ENCODE results near the gene ARFRP1. TPM values are rescaled to one million over a fixed set of nuclear protein-coding genes. Genes with fewer than 3 reads are reported as not detected.

Gene ARFRP1
- total RNA-seq, 1 experiment from 2014 or later: 30.2 TPM

DNA sequence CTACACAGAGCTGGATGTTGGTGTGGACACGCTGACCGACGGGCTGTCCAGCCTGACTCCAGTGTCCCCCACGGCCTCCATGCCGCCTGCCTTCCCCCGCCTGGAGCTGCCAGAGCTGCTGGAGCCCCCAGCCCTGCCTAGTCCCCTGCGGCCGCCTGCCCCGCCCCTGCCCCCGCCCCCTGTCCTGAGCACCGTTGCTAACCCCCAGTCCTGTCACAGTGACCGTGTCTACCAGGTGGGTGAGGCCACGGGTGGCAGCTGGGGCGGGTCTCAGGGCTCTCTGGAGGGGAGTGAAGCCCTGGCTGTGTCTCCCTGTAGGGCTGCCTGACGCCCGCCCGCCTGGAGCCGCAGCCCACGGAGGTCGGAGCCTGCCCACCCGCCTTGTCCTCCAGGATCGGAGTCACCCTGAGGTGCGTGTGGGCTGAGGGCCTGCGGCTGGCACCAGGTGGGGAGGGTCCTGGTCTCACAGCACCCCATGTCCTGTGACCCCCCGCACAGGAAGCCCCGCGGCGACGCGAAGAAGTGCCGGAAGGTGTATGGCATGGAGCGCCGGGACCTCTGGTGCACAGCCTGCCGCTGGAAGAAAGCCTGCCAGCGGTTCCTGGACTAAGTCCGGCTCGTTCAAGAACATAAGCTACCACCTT, 34.7 kb upstream of the ARFRP1 start (continued):
- TF ChIP-seq, protein P1, sequence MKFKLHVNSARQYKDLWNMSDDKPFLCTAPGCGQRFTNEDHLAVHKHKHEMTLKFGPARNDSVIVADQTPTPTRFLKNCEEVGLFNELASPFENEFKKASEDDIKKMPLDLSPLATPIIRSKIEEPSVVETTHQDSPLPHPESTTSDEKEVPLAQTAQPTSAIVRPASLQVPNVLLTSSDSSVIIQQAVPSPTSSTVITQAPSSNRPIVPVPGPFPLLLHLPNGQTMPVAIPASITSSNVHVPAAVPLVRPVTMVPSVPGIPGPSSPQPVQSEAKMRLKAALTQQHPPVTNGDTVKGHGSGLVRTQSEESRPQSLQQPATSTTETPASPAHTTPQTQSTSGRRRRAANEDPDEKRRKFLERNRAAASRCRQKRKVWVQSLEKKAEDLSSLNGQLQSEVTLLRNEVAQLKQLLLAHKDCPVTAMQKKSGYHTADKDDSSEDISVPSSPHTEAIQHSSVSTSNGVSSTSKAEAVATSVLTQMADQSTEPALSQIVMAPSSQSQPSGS (CRISPR knock-in tag; IDR thresholded peaks at IDR 0.05; ENCODE audit: borderline replicate concordance, low read depth): no peak
- no peak for TF ChIP-seq NR1H2 (CRISPR knock-in tag; IDR thresholded peaks at IDR 0.05)
- TF ChIP-seq, protein P2, sequence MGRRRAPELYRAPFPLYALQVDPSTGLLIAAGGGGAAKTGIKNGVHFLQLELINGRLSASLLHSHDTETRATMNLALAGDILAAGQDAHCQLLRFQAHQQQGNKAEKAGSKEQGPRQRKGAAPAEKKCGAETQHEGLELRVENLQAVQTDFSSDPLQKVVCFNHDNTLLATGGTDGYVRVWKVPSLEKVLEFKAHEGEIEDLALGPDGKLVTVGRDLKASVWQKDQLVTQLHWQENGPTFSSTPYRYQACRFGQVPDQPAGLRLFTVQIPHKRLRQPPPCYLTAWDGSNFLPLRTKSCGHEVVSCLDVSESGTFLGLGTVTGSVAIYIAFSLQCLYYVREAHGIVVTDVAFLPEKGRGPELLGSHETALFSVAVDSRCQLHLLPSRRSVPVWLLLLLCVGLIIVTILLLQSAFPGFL (CRISPR knock-in tag; IDR thresholded peaks at IDR 0.05; ENCODE audit: borderline replicate concordance): no peak
- TF ChIP-seq, protein P3, sequence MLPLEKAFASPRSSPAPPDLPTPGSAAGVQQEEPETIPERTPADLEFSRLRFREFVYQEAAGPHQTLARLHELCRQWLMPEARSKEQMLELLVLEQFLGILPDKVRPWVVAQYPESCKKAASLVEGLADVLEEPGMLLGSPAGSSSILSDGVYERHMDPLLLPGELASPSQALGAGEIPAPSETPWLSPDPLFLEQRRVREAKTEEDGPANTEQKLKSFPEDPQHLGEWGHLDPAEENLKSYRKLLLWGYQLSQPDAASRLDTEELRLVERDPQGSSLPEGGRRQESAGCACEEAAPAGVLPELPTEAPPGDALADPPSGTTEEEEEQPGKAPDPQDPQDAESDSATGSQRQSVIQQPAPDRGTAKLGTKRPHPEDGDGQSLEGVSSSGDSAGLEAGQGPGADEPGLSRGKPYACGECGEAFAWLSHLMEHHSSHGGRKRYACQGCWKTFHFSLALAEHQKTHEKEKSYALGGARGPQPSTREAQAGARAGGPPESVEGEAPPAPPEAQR (CRISPR knock-in tag; IDR thresholded peaks at IDR 0.05): no peak
- TF ChIP-seq, protein P4, sequence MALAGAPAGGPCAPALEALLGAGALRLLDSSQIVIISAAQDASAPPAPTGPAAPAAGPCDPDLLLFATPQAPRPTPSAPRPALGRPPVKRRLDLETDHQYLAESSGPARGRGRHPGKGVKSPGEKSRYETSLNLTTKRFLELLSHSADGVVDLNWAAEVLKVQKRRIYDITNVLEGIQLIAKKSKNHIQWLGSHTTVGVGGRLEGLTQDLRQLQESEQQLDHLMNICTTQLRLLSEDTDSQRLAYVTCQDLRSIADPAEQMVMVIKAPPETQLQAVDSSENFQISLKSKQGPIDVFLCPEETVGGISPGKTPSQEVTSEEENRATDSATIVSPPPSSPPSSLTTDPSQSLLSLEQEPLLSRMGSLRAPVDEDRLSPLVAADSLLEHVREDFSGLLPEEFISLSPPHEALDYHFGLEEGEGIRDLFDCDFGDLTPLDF (CRISPR knock-in tag; IDR thresholded peaks at IDR 0.05): no peak
- no peak for TF ChIP-seq KAT7 (CRISPR knock-in tag; IDR thresholded peaks at IDR 0.05; ENCODE audit: borderline replicate concordance)
- TF ChIP-seq SMAD4 (CRISPR knock-in tag; IDR thresholded peaks at IDR 0.05): no peak
- no peak for TF ChIP-seq NFATC4 (CRISPR knock-in tag; IDR thresholded peaks at IDR 0.05)

DNA sequence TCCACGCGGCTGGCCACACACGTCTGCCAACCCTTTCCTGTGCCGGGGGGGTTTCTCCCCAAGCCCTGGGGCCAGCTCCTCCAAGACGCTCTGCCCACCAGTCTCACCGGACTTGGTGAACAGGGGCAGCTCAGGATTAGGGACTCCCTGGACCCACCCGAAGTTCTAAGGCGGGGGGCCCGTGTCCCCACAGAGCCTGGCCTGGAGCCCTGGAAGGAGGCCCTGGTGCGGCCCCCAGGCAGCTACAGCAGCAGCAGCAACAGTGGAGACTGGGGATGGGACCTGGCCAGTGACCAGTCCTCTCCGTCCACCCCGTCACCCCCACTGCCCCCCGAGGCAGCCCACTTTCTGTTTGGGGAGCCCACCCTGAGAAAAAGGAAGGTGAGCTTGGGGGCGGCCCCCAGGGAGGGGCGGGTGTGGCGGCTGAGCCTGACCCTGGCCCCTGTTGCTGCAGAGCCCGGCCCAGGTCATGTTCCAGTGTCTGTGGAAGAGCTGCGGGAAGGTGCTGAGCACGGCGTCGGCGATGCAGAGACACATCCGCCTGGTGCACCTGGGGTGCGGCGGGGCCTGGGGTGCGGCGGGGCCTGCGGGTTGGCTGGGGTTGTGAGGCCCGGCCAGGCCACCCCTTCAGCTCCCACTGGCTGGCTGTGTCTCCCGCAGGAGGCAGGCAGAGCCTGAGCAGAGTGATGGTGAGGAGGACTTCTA, 34.1 kb upstream of the ARFRP1 start:
- no peak overlapping the region for H3K4me3 Mint-ChIP-seq
- ChIA-PET CTCF (interaction anchor here (1.0 to 2.1 kb wide), 14 partner anchors 10 to 342 kb away, joined by 3 to 33 read pairs (median 8); partner anchors contain the start of genes ARFRP1, PTK6, TPD52L2 and ZGPAT), POLR2A (interaction anchor here (0.9 to 1.5 kb wide), 4 partner anchors 34 to 220 kb away, joined by 3 to 8 read pairs (median 4); partner anchors contain the start of genes ARFRP1, TPD52L2 and ZGPAT)
- H3K9me3 Mint-ChIP-seq: no peaks in the 10 kb centered on the region
- H3K27ac Mint-ChIP-seq: no peak overlapping the region
- no peaks in the 10 kb centered on the region for H3K4me1 Mint-ChIP-seq
- no peaks in the 10 kb centered on the region for H3K27me3 Mint-ChIP-seq (ENCODE audit: low read depth)
- DNase-seq (ENCODE audit: low spot score) (no peak), ATAC-seq (no peak)
- H3K36me3 Mint-ChIP-seq: 0 out of 2 replicates have a peak, but pooled peaks cover 3% of the 10 kb centered on the region
- no peak for TF ChIP-seq ZNF423 (CRISPR knock-in tag; IDR thresholded peaks at IDR 0.05)
- no peak for TF ChIP-seq ZNF671 (CRISPR knock-in tag; IDR thresholded peaks at IDR 0.05)
- TF ChIP-seq, protein P5, sequence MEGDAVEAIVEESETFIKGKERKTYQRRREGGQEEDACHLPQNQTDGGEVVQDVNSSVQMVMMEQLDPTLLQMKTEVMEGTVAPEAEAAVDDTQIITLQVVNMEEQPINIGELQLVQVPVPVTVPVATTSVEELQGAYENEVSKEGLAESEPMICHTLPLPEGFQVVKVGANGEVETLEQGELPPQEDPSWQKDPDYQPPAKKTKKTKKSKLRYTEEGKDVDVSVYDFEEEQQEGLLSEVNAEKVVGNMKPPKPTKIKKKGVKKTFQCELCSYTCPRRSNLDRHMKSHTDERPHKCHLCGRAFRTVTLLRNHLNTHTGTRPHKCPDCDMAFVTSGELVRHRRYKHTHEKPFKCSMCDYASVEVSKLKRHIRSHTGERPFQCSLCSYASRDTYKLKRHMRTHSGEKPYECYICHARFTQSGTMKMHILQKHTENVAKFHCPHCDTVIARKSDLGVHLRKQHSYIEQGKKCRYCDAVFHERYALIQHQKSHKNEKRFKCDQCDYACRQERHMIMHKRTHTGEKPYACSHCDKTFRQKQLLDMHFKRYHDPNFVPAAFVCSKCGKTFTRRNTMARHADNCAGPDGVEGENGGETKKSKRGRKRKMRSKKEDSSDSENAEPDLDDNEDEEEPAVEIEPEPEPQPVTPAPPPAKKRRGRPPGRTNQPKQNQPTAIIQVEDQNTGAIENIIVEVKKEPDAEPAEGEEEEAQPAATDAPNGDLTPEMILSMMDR (IDR thresholded peaks at IDR 0.05): no peak
- no peak for TF ChIP-seq OVOL2 (CRISPR knock-in tag; IDR thresholded peaks at IDR 0.05; ENCODE audit: borderline replicate concordance)
- no peak for TF ChIP-seq ZNF396 (CRISPR knock-in tag; IDR thresholded peaks at IDR 0.05; ENCODE audit: borderline replicate concordance)
- TF ChIP-seq NR3C1 (CRISPR knock-in tag; conservative IDR thresholded peaks at IDR 0.05; ENCODE audit: low read depth): no peak
- TF ChIP-seq CREM (CRISPR knock-in tag; IDR thresholded peaks at IDR 0.05): no peak
- TF ChIP-seq, protein P6, sequence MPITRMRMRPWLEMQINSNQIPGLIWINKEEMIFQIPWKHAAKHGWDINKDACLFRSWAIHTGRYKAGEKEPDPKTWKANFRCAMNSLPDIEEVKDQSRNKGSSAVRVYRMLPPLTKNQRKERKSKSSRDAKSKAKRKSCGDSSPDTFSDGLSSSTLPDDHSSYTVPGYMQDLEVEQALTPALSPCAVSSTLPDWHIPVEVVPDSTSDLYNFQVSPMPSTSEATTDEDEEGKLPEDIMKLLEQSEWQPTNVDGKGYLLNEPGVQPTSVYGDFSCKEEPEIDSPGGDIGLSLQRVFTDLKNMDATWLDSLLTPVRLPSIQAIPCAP (CRISPR knock-in tag; IDR thresholded peaks at IDR 0.05): no peak
- TF ChIP-seq ATF1 (CRISPR knock-in tag; IDR thresholded peaks at IDR 0.05): no peak
- TF ChIP-seq, protein P7, sequence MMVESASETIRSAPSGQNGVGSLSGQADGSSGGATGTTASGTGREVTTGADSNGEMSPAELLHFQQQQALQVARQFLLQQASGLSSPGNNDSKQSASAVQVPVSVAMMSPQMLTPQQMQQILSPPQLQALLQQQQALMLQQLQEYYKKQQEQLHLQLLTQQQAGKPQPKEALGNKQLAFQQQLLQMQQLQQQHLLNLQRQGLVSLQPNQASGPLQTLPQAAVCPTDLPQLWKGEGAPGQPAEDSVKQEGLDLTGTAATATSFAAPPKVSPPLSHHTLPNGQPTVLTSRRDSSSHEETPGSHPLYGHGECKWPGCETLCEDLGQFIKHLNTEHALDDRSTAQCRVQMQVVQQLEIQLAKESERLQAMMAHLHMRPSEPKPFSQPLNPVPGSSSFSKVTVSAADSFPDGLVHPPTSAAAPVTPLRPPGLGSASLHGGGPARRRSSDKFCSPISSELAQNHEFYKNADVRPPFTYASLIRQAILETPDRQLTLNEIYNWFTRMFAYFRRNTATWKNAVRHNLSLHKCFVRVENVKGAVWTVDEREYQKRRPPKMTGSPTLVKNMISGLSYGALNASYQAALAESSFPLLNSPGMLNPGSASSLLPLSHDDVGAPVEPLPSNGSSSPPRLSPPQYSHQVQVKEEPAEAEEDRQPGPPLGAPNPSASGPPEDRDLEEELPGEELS (CRISPR knock-in tag; IDR thresholded peaks at IDR 0.05): no peak
- TF ChIP-seq TCF7 (CRISPR knock-in tag; IDR thresholded peaks at IDR 0.05; ENCODE audit: low read depth): no peak
- no peak for TF ChIP-seq ZNF121 (CRISPR knock-in tag; IDR thresholded peaks at IDR 0.05)
- no peak for TF ChIP-seq MYBL2 (CRISPR knock-in tag; IDR thresholded peaks at IDR 0.05)
- TF ChIP-seq SOX15 (CRISPR knock-in tag; IDR thresholded peaks at IDR 0.05): no peak
- no peak for TF ChIP-seq HMGA2 (CRISPR knock-in tag; IDR thresholded peaks at IDR 0.05)
